AG09309 (cell line): Measurements from ENCODE around the gene ZBTB46.

Source experiments
- DNase-seq: peaks from one replicate; pipeline ENCODE4 v3.0.0-alpha.2; 2010; ENCODE audit warnings: low read depth
- H3K4me3 ChIP-seq: 2 replicates; pipeline ENCODE4 v1.5.1; 2011; ENCODE audit warnings: mild to moderate bottlenecking, low read depth, low read length, moderate library complexity; ENCODE audit not compliant: control insufficient read depth
- TF ChIP-seq, protein P1 (sequence below): IDR thresholded peaks from 2 replicates; pipeline ENCODE4 v1.5.1; 2011; ENCODE audit warnings: mild to moderate bottlenecking, low read depth, low read length, inconsistent platforms; ENCODE audit not compliant: insufficient read depth, control insufficient read depth; ENCODE audit errors: missing control alignments

The ZBTB46 gene

DNA sequence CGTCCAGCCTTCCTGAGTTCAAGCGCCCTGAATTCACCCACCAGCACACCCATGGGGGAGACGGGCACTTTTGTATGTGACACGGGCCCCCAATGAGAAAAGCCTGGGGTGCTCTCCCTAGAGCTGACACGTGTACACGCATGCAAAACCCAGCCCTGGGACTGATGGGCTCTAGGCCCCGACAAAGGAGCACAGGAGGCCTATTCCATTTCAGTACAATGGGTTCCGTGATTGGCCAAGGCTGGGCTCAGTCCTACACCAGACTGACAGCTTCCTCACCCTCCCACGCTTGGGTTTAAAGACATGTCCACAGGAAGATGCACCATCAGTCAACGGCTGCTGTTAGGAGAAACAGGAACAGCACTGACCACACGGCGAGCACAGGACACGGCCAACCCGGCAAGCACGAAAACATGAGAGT, 8.8 kb downstream of the ZBTB46 start:
- H3K4me3 ChIP-seq = no peak overlapping the region
- no peak for DNase-seq
- TF ChIP-seq, protein P1, sequence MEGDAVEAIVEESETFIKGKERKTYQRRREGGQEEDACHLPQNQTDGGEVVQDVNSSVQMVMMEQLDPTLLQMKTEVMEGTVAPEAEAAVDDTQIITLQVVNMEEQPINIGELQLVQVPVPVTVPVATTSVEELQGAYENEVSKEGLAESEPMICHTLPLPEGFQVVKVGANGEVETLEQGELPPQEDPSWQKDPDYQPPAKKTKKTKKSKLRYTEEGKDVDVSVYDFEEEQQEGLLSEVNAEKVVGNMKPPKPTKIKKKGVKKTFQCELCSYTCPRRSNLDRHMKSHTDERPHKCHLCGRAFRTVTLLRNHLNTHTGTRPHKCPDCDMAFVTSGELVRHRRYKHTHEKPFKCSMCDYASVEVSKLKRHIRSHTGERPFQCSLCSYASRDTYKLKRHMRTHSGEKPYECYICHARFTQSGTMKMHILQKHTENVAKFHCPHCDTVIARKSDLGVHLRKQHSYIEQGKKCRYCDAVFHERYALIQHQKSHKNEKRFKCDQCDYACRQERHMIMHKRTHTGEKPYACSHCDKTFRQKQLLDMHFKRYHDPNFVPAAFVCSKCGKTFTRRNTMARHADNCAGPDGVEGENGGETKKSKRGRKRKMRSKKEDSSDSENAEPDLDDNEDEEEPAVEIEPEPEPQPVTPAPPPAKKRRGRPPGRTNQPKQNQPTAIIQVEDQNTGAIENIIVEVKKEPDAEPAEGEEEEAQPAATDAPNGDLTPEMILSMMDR = no peak

DNA sequence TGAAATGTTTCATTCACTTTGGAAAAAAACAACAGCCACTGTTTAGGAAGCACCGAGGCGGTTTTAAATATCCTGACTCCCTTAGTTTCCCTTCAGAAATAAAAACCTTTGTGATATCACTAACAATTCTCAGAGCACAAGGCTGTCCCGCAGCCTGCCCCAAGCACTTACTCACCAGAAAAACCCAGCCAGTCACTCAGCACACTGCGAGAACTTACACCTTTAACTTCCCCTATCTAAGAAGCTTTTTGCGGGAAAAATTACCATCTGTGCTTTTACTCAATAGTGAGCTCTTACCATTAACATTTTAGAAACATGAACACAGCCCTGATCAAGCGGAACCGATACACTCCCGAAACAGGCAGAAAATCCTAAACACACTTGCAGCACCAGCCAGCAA, 9.3 kb downstream of the ZBTB46 start:
- H3K4me3 ChIP-seq = no peak overlapping the region
- no peak for DNase-seq
- TF ChIP-seq, protein P1 = no peak

DNA sequence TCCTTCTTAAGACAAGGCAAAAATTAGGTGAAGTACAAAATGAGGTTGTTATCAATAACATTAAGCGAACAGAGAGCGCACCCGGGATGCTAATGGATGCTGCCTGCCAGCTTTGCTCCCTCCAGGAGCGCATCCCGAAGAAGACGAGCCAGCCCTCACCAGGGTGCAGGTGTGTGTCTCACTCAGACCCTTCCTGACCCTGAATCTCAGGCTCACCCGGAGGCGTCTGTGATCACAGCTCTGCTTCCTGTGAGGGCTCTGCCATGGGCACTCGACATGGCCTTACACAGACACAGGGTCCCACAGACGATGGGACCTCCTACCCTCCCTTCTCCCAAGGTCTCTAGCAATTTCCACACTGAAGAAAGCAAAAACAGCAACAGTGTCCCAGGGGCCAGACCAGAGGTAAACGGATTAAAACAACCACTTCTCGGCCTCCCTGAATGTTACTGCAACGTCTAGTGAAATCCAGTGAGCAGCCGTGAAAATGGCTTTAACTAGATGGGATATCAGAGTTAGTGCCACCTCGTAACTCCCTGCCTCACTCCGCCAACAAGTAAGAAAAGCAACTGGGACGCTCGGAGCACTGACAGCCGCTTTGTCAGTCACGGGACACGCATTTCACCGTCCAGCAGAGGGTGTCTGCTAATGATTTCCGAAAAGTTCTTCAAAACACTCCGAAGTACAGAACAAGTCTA, 11.7 kb downstream of the ZBTB46 start:
- DNase-seq = no peak
- H3K4me3 ChIP-seq = no peak overlapping the region
- TF ChIP-seq, protein P1 = peak; percentile 38

DNA sequence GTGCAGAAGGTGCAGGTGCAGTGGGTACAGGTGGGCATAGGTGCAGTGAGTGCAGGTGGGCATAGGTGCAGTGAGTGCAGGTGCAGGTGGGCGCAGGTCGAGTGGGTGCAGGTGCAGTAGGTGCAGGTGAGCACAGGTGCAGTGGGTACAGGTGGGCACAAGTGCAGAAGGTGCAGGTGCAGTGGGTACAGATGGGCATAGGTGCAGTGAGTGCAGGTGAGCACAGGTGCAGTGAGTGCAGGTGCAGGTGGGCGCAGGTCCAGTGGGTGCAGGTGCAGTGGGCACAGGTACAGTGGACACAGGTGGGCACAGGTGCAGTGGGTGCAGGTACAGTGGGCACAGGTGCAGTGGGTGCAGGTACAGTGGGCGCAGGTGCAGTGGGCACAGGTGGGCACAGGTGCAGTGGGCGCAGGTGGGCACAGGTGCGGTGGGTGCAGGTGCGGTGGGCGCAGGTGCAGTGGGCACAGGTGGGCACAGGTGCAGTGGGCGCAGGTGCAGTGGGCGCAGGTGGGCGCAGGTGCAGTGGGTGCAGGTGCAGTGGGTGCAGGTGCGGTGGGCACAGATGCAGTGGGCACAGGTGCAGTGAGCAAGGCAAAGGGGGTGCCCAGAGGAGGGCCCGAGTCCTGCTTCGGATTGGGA, 15.3 kb downstream of the ZBTB46 start:
- TF ChIP-seq, protein P1 = no peak
- no peak overlapping the region for H3K4me3 ChIP-seq
- no peak for DNase-seq

DNA sequence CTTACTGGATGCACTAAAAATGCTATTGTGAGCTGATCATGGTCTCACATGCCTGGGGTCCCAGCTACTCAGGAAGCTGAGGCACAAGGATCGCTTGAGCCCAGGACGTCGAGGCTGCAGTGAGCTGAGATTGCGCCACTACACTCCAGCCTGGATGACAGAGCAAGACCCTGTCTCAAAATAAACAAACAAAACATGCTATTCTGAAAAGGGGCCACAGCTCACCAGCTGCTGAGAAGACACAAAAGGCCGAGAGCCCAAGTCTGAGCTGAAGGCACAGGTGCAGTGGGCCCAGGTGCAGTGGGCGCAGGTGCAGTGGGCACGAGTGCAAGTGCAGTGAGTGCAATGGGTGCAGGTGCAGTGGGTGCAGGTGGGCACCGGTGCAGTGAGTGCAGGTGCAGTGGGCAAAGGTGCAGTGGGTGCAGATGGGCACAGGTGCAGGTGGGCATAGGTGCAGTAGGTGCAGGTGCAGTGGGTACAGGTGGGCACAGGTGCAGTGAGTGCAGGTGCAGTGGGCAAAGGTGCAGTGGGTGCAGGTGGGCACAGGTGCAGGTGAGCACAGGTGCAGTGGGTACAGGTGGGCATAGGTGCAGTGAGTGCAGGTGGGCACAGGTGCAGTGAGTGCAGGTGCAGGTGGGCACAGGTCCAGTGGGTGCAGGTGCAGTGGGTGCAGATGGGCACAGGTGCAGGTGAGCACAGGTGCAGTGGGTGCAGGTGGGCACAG, 16.0 kb downstream of the ZBTB46 start:
- no peak for DNase-seq
- TF ChIP-seq, protein P1 = no peak
- no peak overlapping the region for H3K4me3 ChIP-seq

DNA sequence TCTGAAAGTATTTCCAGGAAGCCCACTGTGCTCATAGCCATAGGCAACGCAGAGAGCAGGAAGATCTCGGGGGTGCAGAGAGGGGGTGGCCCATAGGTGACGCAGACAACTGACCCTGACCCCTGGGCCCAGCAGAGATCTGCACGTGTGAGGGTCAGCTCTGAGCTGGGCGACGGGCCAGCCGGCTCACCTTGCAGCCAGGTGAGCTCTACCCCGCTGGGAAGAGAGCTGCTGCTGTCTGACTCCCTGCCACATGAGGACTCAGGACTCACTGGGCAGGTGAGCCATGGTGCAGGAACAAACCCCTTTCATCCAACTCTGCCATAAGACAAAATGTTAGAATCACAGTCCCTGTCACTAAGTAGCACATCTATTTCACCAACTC, 19.6 kb downstream of the ZBTB46 start:
- DNase-seq = no peak
- TF ChIP-seq, protein P1 = no peak
- H3K4me3 ChIP-seq = no peak overlapping the region
